H1 (cell line): Measurements from ENCODE around the gene NPFFR1. TPM values are rescaled to one million over a fixed set of nuclear protein-coding genes. Genes with fewer than 3 reads are reported as not detected.

ENCODE experiments used
- ASH2L ChIP-seq: fragments of 200-600, 300-600 bp; sonication (generic); IDR thresholded peaks from one replicate; pipeline ENCODE4 v1.7.1; 2017; ENCODE audit warnings: low read length
- BCL11A ChIP-seq, 2 experiments: IDR thresholded peaks; one replicate each; pipeline ENCODE4 v1.6.1; 2011; ENCODE audit warnings: low read depth in 2 of 2, low read length in 2 of 2, mild to moderate bottlenecking in 2 of 2
- CREB1 ChIP-seq: IDR thresholded peaks from 2 replicates; pipeline ENCODE4 v1.6.1; 2012; ENCODE audit warnings: inconsistent platforms
- CTBP2 ChIP-seq: IDR thresholded peaks from 2 replicates; pipeline ENCODE4 v1.7.0; 2011; ENCODE audit warnings: borderline replicate concordance, mild to moderate bottlenecking, moderate library complexity, mixed read lengths, low read length; ENCODE audit not compliant: insufficient read depth, insufficient read length
- CTCF ChIP-seq, 3 experiments: IDR thresholded peaks; 1 replicate in 2 of 3; 2 replicates in 1 of 3; pipeline versions ENCODE4 v1.5.1 to v1.6.1; 2011; ENCODE audit warnings: low read length in 3 of 3, mild to moderate bottlenecking in 3 of 3, inconsistent platforms in 2 of 3, low read depth in 1 of 3, moderate library complexity in 1 of 3; ENCODE audit not compliant: insufficient read depth in 1 of 3; ENCODE audit errors: control extremely low read depth in 1 of 3
- EZH2 ChIP-seq: fragments of 200-600 bp; sonication (generic); IDR thresholded peaks from 2 replicates; pipeline ENCODE4 v1.7.1; 2012; ENCODE audit warnings: low read depth, mild to moderate bottlenecking, moderate library complexity, low read length, inconsistent platforms; ENCODE audit not compliant: severe bottlenecking
- FOSL1 ChIP-seq: IDR thresholded peaks from 2 replicates; pipeline ENCODE4 v1.6.1; 2011; ENCODE audit warnings: mild to moderate bottlenecking, low read depth, low read length, moderate library complexity; ENCODE audit not compliant: insufficient read depth
- GABPA ChIP-seq: IDR thresholded peaks from 2 replicates; pipeline ENCODE4 v1.6.1; 2011; ENCODE audit warnings: mild to moderate bottlenecking, low read length, moderate library complexity, borderline replicate concordance; ENCODE audit not compliant: insufficient read depth
- GTF2F1 ChIP-seq: IDR thresholded peaks from 2 replicates; pipeline ENCODE4 v1.6.1; 2012; ENCODE audit warnings: low read depth, low read length, improper control_type of control experiment, borderline replicate concordance
- KDM1A ChIP-seq: fragments of 200-600, 300-600 bp; sonication (generic); IDR thresholded peaks from 2 replicates; pipeline ENCODE4 v1.7.1; 2016; ENCODE audit warnings: mild to moderate bottlenecking, low read length, borderline replicate concordance
- KDM5A ChIP-seq: fragments of 200-600 bp; IDR thresholded peaks from 2 replicates; pipeline ENCODE4 v1.7.1; 2012; ENCODE audit warnings: mild to moderate bottlenecking, low read length, inconsistent platforms, mixed read lengths
- MAFK ChIP-seq: IDR thresholded peaks from 2 replicates; pipeline ENCODE4 v1.6.1; 2012; ENCODE audit warnings: low read depth, mild to moderate bottlenecking, improper control_type of control experiment, low read length
- PHF8 ChIP-seq: fragments of 200-600 bp; sonication (generic); conservative IDR thresholded peaks from 2 replicates; pipeline ENCODE4 v1.7.1; 2012; ENCODE audit warnings: low read depth, mild to moderate bottlenecking, inconsistent platforms, low read length, moderate library complexity
- RXRA ChIP-seq: IDR thresholded peaks from 2 replicates; pipeline ENCODE4 v1.6.1; 2011; ENCODE audit warnings: low read depth, mild to moderate bottlenecking, low read length, moderate library complexity; ENCODE audit not compliant: insufficient read depth
- TAF7 ChIP-seq: optimal IDR thresholded peaks from 2 replicates; pipeline ENCODE3; 2011; ENCODE audit warnings: low read depth, mild to moderate bottlenecking, inconsistent platforms, low read length, moderate library complexity, borderline replicate concordance
- TBP ChIP-seq: IDR thresholded peaks from 2 replicates; pipeline ENCODE4 v1.6.1; 2011; ENCODE audit warnings: low read depth, low read length, improper control_type of control experiment
- USF2 ChIP-seq: IDR thresholded peaks from 2 replicates; pipeline ENCODE4 v1.6.1; 2011; ENCODE audit warnings: low read length, improper control_type of control experiment
- YY1 ChIP-seq: IDR thresholded peaks from 2 replicates; pipeline ENCODE4 v1.6.1; 2011; ENCODE audit warnings: low read depth, mild to moderate bottlenecking, low read length
- polyA plus RNA-seq, 7 experiments: library from polyadenylated mRNA; depleted of rRNA in 3 of 7; stranded (reverse) in 5 of 7; unstranded in 2 of 7; fragments of >200 nt in 5 of 7; fragments of 200-250 nt in 2 of 7; gene quantifications; 1 replicate in 5 of 7; 2 replicates in 1 of 7; 4 replicates in 1 of 7; pipeline versions ENCODE4 v1.2.1 to v1.2.3, GENCODE V29; 2011 to 2013; ENCODE audit warnings: missing spikeins in 2 of 7, mixed read lengths in 2 of 7
- total RNA-seq: library from RNA; stranded (reverse); fragmentation: NEBNext Ultra II Directional; extraction: Animal tissue kit (Norgen Biotek cat#: 25700); gene quantifications from 2 replicates; pipeline ENCODE4 v1.2.1, GENCODE V29; 2021

Gene NPFFR1
- total and polyA plus RNA-seq, 2 of the 8 experiments (the other 6 are each of a cell fraction or from before 2014, with no cell fraction given): 0.02 to 0.06 TPM

- TF ChIP-seq USF2 (peak; percentile 63), MAFK (no peak), RXRA (no peak), EZH2 (peak; percentile 34), CREB1 (no peak), KDM1A (no peak), BCL11A (IDR thresholded peaks at IDR 0.05; ENCODE audit: low read depth in 2 of 2, low read length in 2 of 2) (no peak), CTCF (IDR thresholded peaks at IDR 0.05; ENCODE audit: control extremely low read depth in 1 of 3, insufficient read depth in 1 of 3, low read depth in 1 of 3, low read length in 3 of 3) (peak in 1 of 3 experiments; percentile 29; a peak in 1 of 4 replicates), GTF2F1 (no peak; the same call in 1 of the 2 replicates), YY1 (peak; percentile 66; the same call in 1 of the 2 replicates), FOSL1 (no peak), ASH2L (no peak), KDM5A (no peak), GABPA (no peak), CTBP2 (no peak), PHF8 (peak; percentile 46; the same call in 1 of the 2 replicates), TBP (peak; percentile 54; the same call in 1 of the 2 replicates), TAF7 (peak; percentile 14)
Measured at GRCh38 chr10:70233109-70233938, 50.5 kb downstream of the NPFFR1 start, which contains the start of gene PPA1 (continued).
